NOMO-1 treated with DMSO at 0.1 percent for 48 hours (cell line): ENCODE results near the gene HLTF.

Experiments
- DNase-seq: peaks from one replicate; lab custom pipeline; 2025; ENCODE audit not compliant: unreplicated experiment; lab: John Stamatoyannopoulos, UW

Gene HLTF

DNA sequence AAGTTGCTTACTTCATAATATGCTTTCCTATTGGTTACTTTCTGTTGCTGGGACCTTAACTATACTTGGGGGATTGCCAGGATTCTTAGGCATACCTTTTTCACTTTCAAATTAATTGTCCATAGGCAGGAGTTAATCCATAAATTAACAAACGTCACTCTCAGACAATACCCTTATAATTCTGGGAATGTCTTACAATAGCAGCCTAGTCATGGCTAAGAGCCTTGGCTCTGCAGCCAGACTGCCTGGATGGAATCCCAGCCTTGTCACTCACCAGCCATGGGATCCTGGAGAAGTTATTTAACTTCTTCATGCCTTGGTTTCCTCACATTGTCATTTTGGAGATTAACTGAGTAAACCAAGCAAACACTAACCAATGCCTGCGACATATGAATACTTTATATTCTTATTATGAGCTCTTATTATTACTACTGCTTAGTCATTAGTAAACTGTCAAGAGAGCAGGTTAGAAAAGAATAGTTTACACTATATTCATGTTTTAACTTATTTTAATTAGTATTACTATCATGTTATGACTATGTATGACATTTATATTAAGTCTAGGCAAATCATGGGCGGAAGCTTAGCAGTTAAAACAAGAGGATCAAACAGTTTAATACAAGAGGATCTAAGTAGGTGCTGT is 66.0 kb downstream of the HLTF start:
- no peak for DNase-seq

DNA sequence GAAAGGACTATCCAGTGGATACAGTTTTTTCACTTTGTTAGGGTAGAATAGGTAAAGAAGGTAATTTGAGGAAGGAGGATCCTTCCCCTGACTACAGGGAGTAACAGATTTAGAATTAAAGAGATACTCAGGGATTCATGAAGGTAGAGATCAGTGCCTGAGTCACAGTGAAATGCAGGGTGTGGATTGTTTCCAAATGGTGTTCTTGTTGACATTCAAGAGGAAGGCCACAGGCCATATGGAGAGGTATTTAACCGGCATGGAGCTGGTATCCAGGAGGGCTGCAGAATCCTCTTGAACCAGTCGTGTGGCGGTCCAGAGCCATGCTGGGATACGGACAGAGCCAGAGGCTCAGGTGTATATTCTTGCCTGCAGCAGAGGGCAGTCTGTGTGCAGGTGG is 66.8 kb downstream of the HLTF start:
- DNase-seq, result no peak

DNA sequence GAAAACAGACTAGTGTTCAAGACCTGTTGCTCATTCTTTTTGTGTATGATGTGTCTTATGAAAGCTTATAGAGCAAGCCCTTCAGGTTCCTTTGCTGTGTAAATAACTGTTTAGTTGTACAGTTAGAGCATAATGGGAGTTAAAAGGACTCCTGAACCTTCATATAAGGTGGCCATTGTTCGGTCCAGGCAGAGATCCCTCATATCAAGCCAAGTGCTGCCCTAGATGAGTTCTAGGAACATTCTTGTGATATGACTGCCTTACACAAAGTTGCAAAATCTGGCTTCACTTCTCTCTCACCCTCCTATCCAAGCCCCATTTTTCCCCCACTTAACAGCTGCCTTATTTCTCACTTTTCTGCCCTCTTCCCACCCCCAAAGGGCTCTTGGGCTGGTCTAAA is 68.1 kb downstream of the HLTF start:
- no peak for DNase-seq

DNA sequence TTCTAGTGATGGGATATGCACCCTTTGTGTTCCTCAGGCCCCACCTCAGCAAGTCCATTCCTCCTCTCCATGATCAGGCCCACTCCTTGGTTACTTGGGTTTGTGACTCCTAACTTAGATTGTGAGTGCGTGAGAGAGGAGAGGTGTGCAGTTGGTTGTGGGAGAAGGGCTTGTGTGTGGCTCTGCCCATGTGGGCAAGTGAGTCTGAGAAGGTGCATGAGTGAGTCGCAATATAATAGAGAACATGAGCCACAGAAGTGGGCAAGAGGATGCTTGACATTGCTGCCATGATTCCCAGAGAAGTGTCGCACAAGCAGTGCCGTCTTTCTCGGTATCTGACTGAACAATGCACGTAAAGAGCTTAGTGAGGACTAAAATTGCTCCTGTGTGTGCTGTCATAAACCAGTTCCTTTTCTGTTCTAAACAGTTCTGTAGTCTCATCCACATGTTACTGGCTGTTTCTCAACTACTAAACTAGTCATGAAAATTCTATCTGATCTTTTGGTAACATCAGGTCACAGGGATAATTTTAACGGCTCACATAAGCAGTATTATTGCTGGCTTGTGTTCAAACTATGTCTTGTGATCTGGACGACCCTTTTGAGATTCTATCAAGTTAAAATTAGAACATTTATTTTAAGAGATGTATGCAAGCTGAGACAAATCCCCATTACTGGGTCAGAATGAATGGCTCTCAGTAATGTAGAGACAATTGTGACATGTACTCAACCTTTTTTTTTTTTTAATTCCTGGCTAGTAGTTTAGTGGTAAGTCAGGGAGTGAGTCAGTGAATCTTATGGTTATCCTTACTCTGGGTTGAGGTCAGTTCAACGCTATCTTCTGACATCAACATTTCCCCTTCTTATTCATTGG is 69.4 kb downstream of the HLTF start:
- no peak for DNase-seq

DNA sequence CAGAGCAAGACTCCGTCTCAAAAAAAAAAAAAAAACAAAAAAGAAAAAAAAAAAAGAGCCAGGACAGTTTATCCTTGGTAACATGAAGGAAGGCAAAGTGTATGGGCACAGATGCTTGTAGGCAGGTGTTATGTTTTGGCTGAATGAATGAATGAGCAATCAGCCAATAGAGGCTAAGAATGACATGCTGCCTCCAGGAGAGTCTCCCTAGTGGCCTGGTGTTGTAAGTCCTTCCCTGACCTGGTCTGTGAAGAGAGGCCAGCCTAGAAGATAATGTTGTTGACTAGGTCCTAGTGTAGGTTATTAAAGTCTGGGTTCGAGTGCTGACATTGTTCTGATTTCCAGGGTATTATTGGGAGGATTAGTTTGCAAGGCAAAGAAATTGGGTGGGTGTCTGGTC is 70.1 kb downstream of the HLTF start:
- DNase-seq, result no peak

DNA sequence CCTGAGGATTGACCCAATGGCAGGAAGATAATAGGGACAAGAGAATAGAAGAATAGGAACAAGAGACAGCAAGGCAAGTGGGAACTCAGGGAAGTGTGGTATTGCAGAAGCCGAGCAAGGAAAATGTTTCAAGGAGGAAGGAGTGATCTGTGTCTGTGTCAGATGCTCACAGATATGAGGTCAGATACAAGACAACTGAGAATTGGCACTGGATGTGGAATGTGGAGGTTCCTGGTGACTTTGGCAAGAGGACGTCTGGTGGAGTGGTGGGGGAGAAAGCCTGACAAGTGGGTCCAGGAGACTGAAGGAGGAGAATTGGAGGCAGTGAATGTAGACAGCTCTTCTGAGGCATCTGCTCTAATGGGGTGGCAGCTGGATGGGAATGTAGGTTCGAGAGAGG is 70.9 kb downstream of the HLTF start:
- DNase-seq, result no peak

DNA sequence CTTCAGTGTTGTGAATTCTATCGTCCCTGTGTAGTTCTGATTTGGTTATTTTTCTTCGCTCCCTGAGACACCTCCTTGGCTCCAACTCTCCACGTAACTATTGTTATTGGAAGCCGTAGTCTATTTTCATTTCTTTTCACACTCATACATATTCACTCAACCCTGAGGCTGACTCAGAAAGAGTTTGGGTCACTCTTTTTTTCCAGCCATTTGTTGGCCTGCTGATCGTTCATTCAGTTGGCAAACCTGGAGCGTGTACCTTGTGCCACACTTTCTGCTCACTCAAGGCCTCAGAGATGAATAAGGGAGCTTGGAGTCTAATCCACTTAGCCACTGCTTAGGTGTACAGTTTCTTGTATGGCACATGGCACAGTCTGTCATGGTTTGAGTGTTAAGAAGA is 72.6 kb downstream of the HLTF start:
- no peak for DNase-seq

DNA sequence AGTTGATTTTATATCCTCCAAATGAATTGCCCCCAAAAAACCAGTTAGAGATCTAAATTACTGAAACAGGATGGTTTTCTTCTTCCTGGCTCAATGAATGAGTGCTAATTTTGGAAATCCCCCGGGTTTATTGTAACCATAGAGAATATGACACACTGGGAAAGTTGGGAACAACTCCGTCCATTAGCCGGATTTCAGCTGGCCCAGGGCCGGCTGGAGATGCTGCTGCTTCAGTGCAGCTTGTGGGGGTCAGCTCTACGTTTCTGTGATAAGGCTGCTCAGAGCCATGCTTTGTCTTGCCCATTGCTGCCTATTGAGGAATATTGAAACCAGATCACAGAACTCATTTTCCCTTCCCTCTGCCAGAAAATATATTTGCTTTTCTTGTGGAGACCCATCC is 74.7 kb downstream of the HLTF start:
- no peak for DNase-seq

DNA sequence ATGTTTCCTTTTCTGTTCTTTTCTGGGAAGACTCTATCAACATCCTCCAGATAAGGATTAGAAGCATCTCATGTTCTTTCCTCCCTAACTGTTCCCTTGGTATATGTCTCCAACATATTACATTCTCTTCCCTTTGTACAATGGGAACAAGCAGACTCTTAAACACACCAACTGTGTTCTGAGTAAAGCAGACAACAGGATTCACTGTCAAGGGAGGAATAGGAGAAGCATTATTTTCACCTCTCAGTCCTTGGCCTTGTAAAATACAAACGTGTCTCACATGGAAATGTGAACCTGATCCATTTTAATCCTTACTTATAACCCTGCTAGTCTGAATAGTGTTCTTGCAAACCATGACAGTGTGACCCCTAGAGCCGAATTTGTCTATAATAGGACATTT is 75.4 kb downstream of the HLTF start:
- DNase-seq, result no peak

DNA sequence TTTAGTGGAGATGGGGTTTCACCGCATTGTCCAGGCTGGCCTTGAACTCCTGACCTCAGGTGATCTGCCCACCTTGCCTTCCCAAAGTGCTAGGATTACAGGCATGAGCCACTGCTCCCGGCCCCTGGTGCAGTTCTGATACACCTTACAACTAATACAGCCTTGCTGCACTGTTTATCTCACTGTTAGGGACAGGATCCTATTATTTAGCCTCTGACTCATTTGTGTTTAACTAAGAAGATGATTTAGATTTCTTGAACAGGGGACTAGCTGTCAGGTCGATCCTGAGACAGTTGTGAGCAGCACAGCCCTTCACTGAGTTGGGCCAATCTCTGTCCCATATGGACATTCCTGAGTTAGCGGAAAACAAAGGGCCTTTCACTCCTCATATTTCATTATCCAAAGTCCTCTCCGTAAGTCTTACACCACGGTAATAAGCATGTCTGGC is 75.8 kb downstream of the HLTF start:
- no peak for DNase-seq

DNA sequence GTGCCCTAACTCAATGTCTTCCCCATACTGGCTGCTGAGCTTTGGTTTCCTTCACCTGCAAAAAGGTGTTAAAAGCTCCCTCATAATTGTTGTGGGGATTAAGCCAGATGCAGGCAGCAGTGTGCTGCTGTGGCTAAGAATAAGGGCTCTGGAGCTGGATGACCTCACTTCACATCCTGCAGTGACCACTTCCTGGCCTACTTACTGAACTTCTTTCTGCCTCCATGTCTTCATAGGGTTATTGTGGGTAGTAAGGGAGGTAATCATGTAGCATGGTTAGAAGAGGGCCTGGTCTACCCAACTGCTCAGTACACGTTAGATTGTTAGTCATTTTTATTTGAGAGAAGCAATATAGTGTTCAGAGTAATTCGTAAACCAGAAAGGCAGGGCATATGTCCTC is 76.6 kb downstream of the HLTF start:
- DNase-seq, result no peak

DNA sequence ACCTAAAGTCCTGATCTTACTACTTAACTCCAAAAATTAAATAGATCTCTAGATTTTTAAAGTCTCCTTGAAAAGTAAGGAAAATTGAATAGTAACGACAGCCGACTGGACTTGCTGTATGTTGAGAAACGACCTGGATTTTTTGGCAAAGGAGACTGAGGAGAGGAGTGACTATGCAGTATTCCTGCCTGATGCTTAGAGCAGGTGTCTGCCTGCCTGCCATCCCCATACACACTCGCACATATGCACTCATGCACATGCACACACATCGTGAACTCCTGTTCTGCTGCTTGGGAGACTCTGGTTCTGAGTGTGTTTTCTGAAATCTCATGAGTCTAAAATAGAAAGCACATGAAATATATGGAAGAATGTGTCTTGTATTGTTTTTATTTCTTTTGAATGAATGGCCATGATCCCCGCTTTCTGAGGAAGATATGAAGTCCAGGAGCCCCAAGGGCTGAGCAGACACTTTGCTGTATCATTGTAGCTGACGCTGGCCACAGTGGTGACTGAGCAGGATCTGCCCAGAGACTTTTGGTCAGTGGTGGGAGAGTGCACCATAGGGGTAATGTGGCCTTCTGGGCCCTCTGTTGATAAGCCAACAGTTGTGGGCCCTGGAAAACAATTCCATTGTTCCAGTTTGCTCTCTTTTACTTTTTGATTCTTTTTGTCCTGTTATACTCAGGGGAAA is 78.6 kb downstream of the HLTF start:
- no peak for DNase-seq

DNA sequence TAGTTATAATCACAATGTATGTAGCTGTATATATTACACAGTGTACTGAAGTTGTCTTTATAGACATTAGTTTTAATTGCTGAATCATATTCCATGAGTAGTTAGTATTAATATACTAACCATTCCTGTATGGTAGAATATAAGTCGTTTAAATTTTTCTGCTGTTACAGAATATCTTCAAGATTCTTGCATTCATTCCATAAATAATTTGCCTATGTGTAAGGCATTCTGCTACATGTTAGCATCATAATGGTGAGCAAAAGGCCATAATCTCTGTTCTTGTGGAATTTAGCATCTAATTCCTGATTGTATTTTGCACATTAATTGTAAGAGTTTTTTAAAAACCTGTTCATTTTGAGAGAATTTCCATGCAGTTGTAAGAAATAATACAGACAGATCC is 80.9 kb downstream of the HLTF start:
- no peak for DNase-seq

DNA sequence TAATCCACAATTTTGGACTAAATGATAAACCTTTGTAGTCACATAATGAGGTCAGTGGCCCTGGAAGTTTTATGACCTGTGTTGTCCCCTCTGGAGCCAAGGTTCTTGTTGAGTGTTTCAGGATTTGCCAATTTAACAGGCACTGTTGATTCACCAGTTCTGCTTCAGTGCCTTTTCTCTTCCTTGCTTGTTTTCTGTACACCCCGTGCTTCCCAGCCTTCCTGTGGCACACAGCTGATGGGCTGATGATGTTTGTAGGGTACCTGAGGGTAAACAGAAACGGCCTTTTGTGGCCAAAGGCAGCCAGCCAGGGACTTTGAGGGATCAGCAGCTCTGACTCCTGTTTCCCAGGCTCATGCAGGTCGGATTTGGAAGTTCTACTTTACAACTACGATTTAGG is 81.7 kb downstream of the HLTF start:
- no peak for DNase-seq

DNA sequence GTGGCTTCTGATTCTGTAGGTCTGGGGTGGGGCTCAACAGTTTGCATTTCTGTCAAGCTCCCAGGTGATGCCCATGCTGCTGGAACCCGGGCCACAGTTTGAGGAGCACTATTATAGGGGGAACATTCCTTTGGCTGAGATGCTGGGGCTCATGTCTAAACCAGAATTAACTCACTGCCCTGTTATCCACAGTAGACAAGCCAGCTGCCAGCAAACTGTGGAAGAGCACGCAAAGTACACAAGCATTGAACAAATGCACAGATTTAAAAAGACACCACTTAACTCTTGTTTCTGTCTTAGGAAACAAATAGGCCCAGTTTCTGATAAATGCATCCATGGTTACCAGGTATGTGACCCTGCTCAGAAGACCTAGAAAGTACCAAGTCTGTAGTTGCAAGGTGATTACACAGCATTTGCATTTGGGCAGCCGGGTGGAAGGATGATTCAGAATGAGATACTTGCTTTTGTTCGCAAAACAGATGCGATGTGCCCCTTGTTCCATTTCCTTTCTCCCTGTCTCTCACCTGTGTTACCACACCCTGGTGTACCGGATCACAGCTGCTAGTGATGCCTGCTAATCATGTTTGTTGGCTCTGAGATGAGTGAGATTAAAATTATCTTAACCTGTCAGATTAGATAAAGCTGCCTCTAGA is 82.6 kb downstream of the HLTF start:
- no peak for DNase-seq

DNA sequence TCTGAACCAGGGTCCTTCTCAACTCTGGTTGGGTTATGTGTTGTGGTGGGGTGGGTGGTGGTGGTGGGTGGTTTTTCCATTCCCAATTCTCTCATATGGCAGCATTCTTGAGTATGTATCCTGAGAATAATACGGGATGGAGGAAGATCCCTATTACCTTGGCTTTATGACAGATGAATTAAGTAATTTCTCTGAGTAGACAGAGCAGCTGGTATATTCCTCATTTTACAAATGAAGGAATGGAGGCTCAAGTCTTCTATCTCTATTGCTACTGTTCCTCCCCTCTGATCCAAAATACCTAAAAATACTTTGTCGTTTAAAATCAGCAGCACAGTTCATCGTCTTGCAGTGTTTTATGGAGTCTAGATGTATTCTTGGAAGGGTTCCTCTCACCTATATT is 84.6 kb downstream of the HLTF start:
- DNase-seq, result no peak

DNA sequence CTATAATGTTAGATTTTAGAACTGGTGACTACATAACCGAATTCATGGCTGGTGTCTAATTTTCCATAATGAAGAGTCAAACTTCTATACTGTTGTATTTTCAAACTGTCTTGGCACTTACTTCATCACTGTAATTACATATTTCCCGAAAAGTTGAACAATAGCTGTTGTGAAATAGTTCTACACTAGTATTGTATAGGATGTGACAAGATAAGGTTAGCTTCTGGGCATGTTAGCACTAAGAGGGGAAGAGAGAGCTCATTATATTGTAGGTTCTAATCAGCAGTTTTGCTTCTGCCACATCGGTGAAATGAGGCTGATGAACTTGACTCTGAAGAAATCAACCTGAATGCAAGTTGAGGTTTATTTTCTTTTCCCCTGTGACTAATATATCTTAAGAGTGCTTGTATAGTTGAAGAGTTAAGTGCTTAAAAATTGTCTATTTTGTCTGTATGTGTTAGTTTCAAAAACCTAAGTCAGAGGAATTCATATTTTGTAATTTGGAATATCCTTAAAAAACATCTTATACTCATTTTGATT is 86.1 kb downstream of the HLTF start:
- DNase-seq, result peak; percentile 97

DNA sequence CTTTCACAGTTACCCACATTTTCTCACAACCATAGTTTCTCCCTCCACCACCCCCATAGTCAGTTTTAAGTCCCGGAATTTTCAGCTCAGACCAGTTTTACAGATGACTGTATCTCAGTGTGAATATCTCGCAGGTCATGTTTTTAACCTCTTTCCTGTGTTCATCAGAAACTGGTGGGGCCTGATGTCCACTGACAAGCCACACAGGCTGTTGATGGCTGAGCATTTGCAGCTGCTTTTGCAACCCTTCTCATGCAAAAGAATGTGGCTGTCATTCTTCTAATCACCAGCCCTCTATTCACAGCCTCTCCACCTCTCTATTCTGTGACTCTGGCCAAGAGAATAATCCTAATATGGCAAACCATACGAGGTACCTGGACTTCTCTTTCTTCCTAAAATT is 86.5 kb downstream of the HLTF start:
- DNase-seq, result peak; percentile 79

DNA sequence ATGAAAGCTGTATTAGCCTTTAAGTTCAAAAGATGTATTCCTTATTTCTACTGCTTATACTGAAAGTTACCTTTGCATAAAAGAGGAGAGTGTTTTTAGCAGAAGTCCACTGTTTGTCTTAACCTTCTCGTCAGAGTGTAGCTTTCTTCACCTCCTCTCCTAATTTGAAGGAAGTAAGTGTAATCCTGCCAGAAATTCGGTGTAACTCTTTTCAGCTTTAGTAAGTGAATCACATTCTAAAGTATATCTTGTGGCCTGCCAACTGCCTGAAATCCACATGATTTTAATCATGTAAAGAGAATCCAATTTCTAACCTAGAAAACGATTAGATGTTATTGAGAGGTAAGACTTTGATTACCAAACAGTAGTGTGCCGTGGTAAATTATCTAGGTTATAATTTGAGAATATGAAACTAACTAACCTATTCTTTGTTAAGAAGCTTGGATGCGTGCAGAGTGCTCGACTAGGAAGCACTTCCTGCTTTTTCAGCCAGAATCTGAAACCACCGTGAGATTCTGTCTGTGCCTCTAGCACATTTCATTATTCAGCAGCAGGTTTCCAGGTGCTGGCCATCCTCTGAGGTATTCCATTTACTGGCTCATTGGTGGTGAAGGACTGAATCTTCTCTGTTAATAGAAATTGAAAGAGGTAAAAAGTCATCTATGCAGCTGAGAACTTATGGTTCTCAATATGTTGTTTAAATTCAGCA is 87.5 kb downstream of the HLTF start:
- DNase-seq, result peak; percentile 74

DNA sequence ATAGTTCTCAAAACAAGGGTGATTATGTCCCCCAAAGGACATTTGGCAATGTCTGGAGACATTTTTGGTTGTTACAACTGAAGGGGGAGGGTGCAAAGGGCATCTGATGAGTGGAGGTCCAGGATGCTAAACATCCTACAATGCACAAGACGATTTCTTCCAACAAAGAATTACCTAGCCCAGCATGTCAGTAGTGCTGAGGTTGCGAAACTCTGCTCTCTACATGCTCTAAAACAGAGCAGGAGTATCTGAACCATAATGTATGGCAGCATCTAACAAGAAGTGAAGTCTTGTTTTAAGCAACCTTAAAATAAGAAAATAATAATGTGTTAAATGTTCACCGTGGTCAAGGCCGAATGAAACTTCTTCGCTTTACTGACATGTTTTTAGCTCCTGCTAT is 88.0 kb downstream of the HLTF start:
- peak; percentile 35 for DNase-seq

DNA sequence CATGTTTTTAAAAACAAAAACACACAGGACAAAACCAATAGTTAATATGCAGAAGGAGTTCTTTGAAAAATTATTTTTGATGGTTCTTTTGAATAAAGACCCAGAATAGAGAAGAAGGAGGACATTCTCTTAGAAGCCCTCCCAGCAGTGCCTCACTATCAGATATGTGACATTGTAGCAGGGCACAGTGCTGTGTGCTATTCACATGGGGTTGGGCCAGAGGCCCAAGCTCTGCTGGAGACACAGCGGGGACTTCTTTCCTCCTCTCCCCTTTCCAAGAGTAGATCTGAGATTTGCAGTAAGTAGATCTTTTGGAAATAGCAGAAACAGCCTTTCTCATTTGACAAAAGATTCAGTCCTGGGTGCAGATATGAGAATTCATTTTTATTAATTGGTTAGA is 88.7 kb downstream of the HLTF start:
- no peak for DNase-seq
